Erythroblast (primary cell): Measurements from ENCODE around the gene FCAR.
"Not testable (repeated sequence)": the region's sequence is repeated elsewhere in the genome, so short reads cannot be mapped to it uniquely, and the experiment has no call there.

Source experiments
- DNase-seq, 2 experiments: peaks; one replicate each; lab custom pipeline; 2025; lab: John Stamatoyannopoulos, UW
- GATA1 ChIP-seq: IDR thresholded peaks from 2 replicates; pipeline ENCODE4 v1.6.1; 2011; ENCODE audit warnings: low read depth, mild to moderate bottlenecking, control low read depth, low read length, moderate library complexity
- POLR2A ChIP-seq: IDR thresholded peaks from 2 replicates; pipeline ENCODE4 v1.6.1; 2011; ENCODE audit warnings: mild to moderate bottlenecking, low read length

FCAR gene

DNA sequence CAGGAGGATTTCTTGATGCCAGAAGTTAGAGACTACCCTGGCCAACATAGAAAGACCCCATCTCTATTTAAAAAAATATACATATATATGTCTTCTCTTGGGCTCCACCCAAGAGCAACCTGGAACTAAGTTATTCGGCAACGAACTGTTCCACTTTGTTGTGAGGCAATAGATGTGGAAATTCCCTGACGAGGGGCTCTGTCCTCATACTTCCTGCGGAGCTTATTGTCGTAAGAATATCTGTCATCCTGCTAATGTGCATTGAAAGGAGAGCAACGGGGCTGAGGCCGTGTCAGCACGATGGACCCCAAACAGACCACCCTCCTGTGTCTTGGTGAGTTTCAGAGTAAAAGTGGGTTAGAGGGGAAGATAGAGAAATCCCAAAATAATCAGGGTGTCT lies at the start of gene FCAR:
FCAR (plus strand) TSS at position 246 of the 400 bp plus-strand sequence; CDS start at position 301, 55 bp downstream.
- no peak for DNase-seq
- TF ChIP-seq POLR2A (no peak), GATA1 (no peak)

DNA sequence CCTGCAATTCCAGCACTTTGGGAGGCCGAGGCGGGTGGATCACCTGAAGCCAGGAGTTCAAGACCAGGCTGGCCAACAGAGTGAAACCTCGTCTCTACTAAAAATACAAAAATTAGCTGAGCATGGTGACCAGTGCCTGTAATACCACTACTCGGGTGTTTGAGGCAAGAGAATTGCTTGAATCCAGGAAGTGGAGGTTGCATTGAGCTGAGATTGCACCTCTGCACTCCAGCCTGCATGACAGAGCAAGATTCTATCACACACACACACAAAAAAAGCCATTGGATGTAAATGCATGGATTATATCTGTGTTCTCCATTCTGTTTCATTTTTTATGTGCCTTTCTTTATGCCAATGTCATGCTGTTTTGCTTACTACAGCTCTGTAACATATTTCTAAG lies 49.6 kb upstream of the FCAR start:
- not testable (repeated sequence) for DNase-seq

DNA sequence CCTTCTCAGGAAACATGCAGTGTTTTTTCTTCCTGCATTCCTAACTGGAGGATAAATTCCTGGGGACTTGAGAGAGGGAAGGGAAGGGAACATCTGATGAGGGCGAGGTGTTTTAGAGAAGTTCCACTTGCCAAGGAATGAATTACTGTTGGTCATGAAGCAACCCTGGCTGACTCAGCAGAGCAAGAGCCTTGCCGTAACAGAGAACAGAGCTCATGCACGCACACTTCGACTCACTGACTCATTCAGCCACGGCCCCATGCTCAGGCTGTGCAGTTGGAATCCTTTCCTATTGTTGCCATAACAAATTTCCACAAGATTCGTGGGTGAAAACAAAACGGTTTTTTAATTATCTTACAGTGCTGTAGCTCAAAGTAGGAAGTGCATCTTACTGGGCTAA lies 48.7 kb upstream of the FCAR start:
- not testable (repeated sequence) for DNase-seq

DNA sequence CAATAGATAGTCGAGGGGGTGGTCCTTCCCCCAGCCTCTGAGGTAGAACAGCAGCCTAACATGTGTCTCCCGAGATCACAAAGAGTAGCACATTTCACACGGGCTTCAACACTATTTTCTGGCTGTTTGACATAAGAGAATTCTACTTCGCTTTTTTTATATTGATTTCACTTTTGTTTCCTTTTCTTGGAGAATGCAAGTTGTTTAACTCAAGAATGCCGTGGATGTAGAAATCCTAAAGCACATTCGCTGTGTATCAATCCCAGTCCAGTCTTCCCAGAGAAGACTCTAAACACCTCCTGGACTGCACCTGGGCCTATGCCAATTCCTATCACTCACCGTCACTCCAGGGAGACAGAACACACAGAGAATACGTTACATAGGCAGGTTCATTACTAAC lies 46.0 kb upstream of the FCAR start:
- not testable (repeated sequence) for DNase-seq

DNA sequence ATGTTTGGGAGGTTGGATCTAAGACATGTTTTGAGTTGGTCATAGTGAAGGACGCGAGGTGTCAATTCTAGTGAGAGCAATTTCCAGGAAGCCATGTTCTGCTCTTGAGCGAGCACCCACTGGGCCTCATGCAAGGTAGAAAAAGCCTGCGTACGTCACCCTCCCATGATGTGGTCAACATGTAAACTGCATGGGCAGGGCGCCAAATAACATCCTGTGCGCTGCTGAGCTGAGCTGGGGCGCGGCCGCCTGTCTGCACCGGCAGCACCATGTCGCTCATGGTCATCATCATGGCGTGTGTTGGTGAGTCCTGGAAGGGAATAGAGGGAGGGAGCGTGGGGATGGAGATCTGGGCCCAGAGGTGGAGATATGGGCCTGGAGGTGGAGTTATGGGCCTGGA lies 41.5 kb upstream of the FCAR start, which contains the start of gene KIR2DS4:
KIR2DS4 (plus strand) TSS at position 181 of the 400 bp plus-strand sequence.
- not testable (repeated sequence) for DNase-seq

DNA sequence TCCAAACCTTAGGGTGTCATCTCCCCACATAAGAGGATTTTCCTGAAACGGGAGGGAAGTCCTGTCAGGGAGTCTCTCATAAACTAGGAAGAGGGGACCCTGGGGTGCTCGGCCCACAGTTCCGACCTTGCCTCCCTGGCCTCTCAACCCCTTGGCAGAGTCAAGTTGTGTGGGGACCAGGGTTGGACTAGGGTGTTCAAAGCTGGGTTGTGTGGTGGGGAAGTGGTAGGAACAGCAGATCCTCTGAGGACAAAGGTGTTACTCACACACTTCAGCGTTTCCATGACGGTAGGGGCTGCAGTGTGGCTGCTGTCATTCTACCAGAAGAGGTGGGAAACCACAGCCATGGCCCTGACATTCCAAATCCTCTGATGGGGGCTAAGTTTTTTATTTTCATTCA lies 38.9 kb upstream of the FCAR start:
- DNase-seq: not testable (repeated sequence)

DNA sequence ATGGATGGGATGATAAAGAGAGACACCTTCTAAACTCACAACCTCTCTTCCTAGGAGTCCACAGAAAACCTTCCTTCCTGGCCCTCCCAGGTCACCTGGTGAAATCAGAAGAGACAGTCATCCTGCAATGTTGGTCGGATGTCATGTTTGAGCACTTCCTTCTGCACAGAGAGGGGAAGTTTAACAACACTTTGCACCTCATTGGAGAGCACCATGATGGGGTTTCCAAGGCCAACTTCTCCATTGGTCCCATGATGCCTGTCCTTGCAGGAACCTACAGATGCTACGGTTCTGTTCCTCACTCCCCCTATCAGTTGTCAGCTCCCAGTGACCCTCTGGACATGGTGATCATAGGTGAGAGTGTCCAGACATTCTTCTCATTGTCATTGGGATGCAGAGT lies 36.5 kb upstream of the FCAR start:
- DNase-seq: not testable (repeated sequence)

DNA sequence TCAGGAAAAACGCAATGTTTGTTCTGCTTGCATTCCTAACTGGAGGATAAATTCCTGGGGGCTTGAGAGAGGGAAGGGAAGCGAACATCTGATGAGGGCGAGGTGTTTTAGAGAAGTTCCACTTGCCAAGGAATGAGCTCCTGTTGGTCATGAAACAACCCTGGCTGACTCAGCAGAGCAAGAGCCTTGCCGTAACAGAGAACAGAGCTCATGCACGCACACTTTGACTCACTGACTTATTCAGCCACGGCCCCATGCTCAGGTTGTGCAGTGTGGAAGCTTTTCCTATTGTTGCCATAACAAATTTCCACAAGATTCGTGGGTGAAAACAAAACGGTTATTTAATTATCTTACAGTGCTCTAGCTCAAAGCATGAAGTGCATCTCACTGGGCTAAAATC lies 30.9 kb upstream of the FCAR start:
- not testable (repeated sequence) for DNase-seq

DNA sequence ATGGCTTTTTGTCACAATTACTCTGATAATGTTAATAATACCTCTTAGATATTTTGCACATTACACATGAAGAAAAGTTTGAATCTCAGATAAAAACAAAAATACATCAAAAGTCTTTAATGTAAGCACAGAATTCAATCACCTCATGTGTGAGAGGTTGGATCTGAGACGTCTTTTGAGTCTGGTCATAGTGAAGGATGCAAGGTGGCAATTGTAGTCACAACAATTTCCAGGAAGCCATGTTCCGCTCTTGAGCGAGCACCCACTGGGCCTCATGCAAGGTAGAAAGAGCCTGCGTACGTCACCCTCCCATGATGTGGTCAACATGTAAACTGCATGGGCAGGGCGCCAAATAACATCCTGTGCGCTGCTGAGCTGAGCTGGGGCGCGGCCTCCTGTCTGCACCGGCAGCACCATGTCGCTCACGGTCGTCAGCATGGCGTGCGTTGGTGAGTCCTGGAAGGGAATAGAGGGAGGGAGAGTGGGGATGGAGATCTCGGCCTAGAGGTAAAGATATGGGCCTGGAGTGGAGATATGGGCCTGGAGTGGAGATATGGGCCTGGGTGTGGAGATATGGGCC lies 23.9 kb upstream of the FCAR start, which contains the start of gene KIR3DL2:
KIR3DL2 (plus strand) TSS at position 383 of the 580 bp plus-strand sequence; CDS start at position 416, 33 bp downstream.
- not testable (repeated sequence) for DNase-seq

DNA sequence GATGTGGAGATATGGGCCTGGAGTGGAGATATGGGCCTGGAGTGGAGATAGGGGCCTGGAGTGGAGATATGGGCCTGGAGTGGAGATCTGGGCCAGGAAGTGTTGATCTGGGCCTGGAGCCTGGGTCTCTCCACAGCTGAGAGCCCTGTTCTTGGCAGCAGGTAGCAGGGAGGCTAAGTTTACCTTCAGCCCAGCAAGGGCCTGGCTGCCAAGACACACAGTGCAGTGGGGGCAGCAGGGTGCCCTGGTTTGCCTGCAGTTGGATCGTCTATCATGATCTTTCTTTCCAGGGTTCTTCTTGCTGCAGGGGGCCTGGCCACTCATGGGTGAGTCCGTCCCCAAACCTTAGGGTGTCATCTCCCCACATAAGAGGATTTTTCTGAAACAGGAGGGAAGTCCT lies 23.1 kb upstream of the FCAR start:
- no peak for TF ChIP-seq POLR2A
- no peak for TF ChIP-seq GATA1

DNA sequence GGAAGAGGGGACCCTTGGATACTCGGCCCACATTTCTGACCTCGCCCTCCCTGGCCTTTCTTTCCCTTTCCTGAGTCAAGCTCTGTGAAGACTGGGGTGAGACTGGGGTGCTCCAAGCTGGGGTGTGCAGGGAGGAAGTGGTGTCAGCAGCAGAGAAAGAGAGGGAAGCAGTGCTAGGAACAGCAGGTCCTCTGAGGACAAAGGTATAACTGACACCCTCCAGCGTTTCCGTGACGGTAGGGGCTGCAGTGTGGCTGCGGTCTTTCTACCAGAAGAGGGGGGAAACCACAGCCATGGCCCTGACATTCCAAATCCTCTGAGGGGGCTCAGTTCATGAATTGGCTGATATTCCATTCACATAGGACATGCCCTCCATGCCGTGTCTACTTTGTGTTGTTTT lies 22.7 kb upstream of the FCAR start:
- no peak for DNase-seq
- TF ChIP-seq POLR2A: no peak
- no peak for TF ChIP-seq GATA1

More for the DNA sequence above, 23.1 kb upstream of the FCAR start:
- no peak for DNase-seq

DNA sequence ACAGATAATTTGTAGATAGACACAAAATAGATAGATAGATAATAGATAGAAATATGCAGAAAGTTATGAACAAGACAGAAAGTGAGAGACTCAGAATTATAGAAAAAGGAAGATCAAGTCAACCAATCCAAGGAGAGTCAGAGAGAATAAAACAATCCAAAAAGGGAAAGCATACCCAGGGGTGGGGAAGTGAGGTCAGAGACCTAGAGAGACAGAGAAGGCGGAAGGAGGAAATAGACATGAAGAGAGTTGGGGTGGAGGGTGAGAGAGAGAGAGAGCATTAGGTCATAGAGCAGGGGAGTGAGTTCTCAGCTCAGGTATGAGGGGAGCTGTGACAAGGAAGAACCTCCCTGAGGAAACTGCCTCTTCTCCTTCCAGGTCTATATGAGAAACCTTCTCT lies 18.8 kb upstream of the FCAR start:
- not testable (repeated sequence) for DNase-seq

DNA sequence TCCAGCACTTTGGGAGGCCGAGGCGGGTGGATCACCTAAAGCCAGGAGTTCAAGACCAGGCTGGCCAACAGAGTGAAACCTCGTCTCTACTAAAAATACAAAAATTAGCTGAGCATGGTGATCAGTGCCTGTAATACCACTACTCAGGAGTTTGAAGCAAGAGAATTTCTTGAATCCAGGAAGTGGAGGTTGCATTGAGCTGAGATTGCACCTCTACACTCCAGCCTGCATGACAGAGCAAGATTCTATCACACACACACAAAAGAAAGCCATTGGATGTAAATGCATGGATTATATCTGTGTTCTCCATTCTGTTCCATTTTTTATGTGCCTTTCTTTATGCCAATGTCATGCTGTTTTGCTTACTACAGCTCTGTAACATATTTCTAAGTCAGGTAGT lies 15.6 kb upstream of the FCAR start:
- not testable (repeated sequence) for DNase-seq

DNA sequence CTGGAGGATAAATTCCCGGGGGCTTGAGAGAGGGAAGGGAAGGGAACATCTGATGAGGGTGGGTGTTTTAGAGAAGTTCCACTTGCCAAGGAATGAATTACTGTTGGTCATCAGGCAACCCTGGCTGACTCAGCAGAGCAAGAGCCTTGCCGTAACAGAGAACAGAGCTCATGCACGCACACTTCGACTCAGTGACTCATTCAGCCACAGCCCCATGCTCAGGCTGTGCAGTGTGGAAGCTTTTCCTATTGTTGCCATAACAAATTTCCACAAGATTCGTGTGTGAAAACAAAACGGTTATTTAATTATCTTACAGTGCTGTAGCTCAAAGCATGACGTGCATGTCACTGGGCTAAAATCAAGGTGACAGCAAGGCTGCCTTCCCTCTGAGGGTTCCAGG lies 14.6 kb upstream of the FCAR start:
- not testable (repeated sequence) for DNase-seq

DNA sequence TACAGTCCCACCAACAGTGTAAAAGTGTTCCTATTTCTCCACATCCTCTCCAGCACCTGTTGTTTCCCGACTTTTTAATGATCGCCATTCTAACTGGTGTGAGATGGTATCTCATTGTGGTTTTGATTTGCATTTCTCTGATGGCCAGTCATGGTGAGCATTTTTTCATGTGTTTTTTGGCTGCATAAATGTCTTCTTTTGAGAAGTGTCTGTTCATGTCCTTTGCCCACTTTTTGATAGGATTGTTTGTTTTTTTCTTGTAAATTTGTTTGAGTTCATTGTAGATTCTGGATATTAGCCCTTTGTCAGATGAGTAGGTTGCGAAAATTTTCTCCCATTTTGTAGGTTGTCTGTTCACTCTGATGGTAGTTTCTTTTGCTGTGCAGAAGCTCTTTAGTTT lies 10.6 kb upstream of the FCAR start:
- not testable (repeated sequence) for DNase-seq

DNA sequence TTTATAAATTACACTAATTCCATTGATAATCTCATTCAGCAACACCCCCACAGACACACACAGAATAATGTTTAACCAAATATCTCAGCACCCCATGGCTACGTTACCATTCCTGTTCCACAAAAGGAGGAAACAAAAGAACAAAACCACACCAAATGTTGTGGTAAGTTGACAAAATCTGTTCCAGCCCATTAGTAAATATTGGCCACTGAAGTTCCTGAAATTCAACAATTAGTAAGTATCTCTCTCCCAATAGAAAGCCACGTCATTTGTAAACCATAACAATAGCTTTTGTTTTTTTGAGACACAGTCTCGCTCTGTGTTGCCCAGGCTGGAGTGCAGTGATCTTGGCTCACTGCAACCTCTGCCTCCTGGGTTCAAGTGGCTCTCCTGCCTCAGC lies 2.3 kb upstream of the FCAR start:
- TF ChIP-seq GATA1 (no peak), POLR2A (no peak)
- DNase-seq: no peak

DNA sequence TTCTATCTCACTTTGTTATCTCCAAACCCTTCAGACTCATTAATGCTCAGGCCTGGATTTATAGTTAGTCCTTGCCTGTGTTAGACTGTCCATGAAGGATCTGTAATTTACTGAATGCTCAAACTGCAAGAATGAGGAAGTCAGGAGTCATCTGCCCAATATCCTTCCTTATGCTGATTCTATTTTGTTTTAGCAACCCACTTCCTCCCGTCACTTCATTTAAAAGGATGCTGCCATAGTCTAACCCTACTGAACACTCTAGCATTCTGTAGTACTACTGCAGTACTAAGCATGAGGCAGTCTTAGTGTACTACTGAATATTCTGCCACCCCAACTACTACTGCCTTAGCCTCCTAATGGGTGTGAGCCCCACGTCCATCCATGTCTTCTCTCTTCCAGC lies 1.5 kb downstream of the FCAR start:
- DNase-seq: no peak
- TF ChIP-seq POLR2A (no peak), GATA1 (no peak)
